ENCODE data around the gene SERTAD3. TPM values are rescaled to one million over a fixed set of nuclear protein-coding genes. Genes with fewer than 3 reads are reported as not detected.
"Not testable (repeated sequence)": the region's sequence is repeated elsewhere in the genome, so short reads cannot be mapped to it uniquely, and the experiment has no call there.

The SERTAD3 gene
- total RNA-seq, 1 donor from 2014 or later, result 31.4 TPM

- peaks cover 7% of the 10 kb centered on the region for H3K27me3 Mint-ChIP-seq (ENCODE audit: unreplicated experiment)
- no peak overlapping the region for H3K27ac Mint-ChIP-seq (ENCODE audit: unreplicated experiment)
- TF ChIP-seq CTCF (IDR thresholded peaks at IDR 0.05), result no peak
- no peaks in the 10 kb centered on the region for H3K36me3 Mint-ChIP-seq (ENCODE audit: unreplicated experiment)
- no peak overlapping the region for H3K4me3 Mint-ChIP-seq (ENCODE audit: unreplicated experiment)
- H3K4me1 Mint-ChIP-seq (ENCODE audit: unreplicated experiment), result peaks cover 27% of the 10 kb centered on the region
- no peaks in the 10 kb centered on the region for H3K9me3 Mint-ChIP-seq (ENCODE audit: unreplicated experiment)
- no peak for DNase-seq (ENCODE audit: extremely low spot score, unreplicated experiment)
Measured at GRCh38 chr19:40461669-40462221, 17.6 kb upstream of the SERTAD3 start.

GRCh38 chr19:40460185-40460584 is 16.1 kb upstream of the SERTAD3 start:
- Mint-ChIP-seq H3K27me3 (ENCODE audit: unreplicated experiment) (no peaks in the 10 kb centered on the region), H3K36me3 (ENCODE audit: unreplicated experiment) (no peaks in the 10 kb centered on the region), H3K4me3 (ENCODE audit: unreplicated experiment) (no peak overlapping the region)

GRCh38 chr19:40458597-40458974 is 14.5 kb upstream of the SERTAD3 start:
- Mint-ChIP-seq H3K4me3 (ENCODE audit: unreplicated experiment) (no peak overlapping the region), H3K27me3 (ENCODE audit: unreplicated experiment) (no peaks in the 10 kb centered on the region), H3K36me3 (ENCODE audit: unreplicated experiment) (no peaks in the 10 kb centered on the region), H3K27ac (ENCODE audit: unreplicated experiment) (no peak overlapping the region), H3K9me3 (ENCODE audit: unreplicated experiment) (no peaks in the 10 kb centered on the region), H3K4me1 (ENCODE audit: unreplicated experiment) (peaks cover 3% of the 10 kb centered on the region)
- DNase-seq (ENCODE audit: extremely low spot score, unreplicated experiment), result no peak
- no peak for TF ChIP-seq CTCF (IDR thresholded peaks at IDR 0.05)

More at GRCh38 chr19:40460185-40460584, 16.1 kb upstream of the SERTAD3 start:
- no peak for DNase-seq (ENCODE audit: extremely low spot score, unreplicated experiment)
- Mint-ChIP-seq H3K4me1 (ENCODE audit: unreplicated experiment) (peaks cover 13% of the 10 kb centered on the region), H3K9me3 (ENCODE audit: unreplicated experiment) (no peaks in the 10 kb centered on the region), H3K27ac (ENCODE audit: unreplicated experiment) (no peak overlapping the region)
- no peak for TF ChIP-seq CTCF (IDR thresholded peaks at IDR 0.05)

GRCh38 chr19:40457953-40458596 is 13.9 kb upstream of the SERTAD3 start:
- no peaks in the 10 kb centered on the region for H3K36me3 Mint-ChIP-seq (ENCODE audit: unreplicated experiment)
- no peaks in the 10 kb centered on the region for H3K27me3 Mint-ChIP-seq (ENCODE audit: unreplicated experiment)
- DNase-seq (ENCODE audit: extremely low spot score, unreplicated experiment), result no peak
- no peak for TF ChIP-seq CTCF (IDR thresholded peaks at IDR 0.05)
- peaks cover 2% of the 10 kb centered on the region for H3K4me1 Mint-ChIP-seq (ENCODE audit: unreplicated experiment)
- no peak overlapping the region for H3K4me3 Mint-ChIP-seq (ENCODE audit: unreplicated experiment)
- no peak overlapping the region for H3K27ac Mint-ChIP-seq (ENCODE audit: unreplicated experiment)
- H3K9me3 Mint-ChIP-seq (ENCODE audit: unreplicated experiment), result no peaks in the 10 kb centered on the region

GRCh38 chr19:40457048-40457447 is 12.9 kb upstream of the SERTAD3 start:
- Mint-ChIP-seq H3K9me3 (ENCODE audit: unreplicated experiment) (no peaks in the 10 kb centered on the region), H3K4me3 (ENCODE audit: unreplicated experiment) (no peak overlapping the region), H3K36me3 (ENCODE audit: unreplicated experiment) (no peaks in the 10 kb centered on the region), H3K27ac (ENCODE audit: unreplicated experiment) (no peak overlapping the region), H3K27me3 (ENCODE audit: unreplicated experiment) (no peaks in the 10 kb centered on the region), H3K4me1 (ENCODE audit: unreplicated experiment) (peaks cover 2% of the 10 kb centered on the region)
- DNase-seq (ENCODE audit: extremely low spot score, unreplicated experiment), result no peak
- TF ChIP-seq CTCF (IDR thresholded peaks at IDR 0.05), result no peak

- not testable (repeated sequence) for H3K36me3 Mint-ChIP-seq (ENCODE audit: unreplicated experiment); DNase-seq (ENCODE audit: extremely low spot score, unreplicated experiment); H3K9me3 Mint-ChIP-seq (ENCODE audit: unreplicated experiment); H3K27me3 Mint-ChIP-seq (ENCODE audit: unreplicated experiment); H3K27ac Mint-ChIP-seq (ENCODE audit: unreplicated experiment); H3K4me3 Mint-ChIP-seq (ENCODE audit: unreplicated experiment); H3K4me1 Mint-ChIP-seq (ENCODE audit: unreplicated experiment)
Measured at GRCh38 chr19:40453943-40454342, 9.8 kb upstream of the SERTAD3 start.
